Measurements from ENCODE around the gene ARHGEF19. TPM values are rescaled to one million over a fixed set of nuclear protein-coding genes. Genes with fewer than 3 reads are reported as not detected.
A peak's percentile ranks its signal among the peaks of the same experiment; 100 is the strongest.

ARHGEF19 gene
- total RNA-seq, 3 donors from 2014 or later: 5.3 to 13.3 (median 9.0) TPM

DNA sequence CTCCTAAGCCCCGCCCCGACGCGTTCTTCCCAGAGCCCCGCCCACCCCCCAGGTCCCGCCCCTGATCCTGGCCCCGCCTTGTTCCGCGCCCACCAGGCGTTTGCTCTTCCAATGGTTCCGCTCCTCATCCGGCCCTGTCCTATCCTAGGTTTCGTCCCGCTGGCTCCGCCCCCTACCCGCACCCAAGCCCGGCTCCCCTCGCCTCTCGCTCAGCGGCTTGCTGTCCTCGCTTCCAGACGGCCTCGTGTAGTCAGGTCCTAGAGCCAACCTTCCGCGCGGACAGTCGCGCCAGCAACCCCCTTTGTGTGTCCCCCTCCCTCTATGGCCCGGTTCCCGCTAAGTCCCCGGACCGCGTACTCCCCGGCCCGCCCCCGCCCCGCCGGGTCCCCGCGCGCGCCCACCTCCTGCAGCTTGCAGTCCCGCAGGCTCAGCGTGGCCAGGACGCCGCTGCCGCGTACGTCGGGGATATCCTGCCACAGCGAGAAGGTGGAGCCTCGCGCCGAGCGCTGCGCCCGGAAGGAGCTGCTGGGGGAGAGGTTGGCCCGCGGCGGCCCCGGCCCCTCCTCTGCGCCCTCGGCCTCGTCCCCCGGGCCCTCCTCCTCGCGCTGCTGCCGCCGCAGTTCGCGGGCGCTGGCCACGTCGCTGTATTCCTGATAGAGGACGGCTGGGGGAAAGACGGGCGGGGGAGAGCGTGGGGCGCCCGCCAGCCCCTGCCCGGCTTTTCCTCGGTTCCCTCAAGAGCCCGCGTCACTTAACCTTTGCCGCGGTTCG, 5.7 kb downstream of the ARHGEF19 start:
- Histone ChIP-seq H3K36me3 (ENCODE audit: low read depth) (no peaks in the 10 kb centered on the region), H3K4me3 (peak overlapping the region; percentile 9), H3K4me1 (ENCODE audit: low read depth) (peaks cover 5% of the 10 kb centered on the region), H3K9me3 (no peaks in the 10 kb centered on the region)
- TF ChIP-seq, protein P1, sequence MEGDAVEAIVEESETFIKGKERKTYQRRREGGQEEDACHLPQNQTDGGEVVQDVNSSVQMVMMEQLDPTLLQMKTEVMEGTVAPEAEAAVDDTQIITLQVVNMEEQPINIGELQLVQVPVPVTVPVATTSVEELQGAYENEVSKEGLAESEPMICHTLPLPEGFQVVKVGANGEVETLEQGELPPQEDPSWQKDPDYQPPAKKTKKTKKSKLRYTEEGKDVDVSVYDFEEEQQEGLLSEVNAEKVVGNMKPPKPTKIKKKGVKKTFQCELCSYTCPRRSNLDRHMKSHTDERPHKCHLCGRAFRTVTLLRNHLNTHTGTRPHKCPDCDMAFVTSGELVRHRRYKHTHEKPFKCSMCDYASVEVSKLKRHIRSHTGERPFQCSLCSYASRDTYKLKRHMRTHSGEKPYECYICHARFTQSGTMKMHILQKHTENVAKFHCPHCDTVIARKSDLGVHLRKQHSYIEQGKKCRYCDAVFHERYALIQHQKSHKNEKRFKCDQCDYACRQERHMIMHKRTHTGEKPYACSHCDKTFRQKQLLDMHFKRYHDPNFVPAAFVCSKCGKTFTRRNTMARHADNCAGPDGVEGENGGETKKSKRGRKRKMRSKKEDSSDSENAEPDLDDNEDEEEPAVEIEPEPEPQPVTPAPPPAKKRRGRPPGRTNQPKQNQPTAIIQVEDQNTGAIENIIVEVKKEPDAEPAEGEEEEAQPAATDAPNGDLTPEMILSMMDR (IDR thresholded peaks at IDR 0.05): no peak
- intact Hi-C loops (cut with DNase I, micrococcal nuclease): no loop called here
- peak; percentile 97 to 99 (median 98) for DNase-seq
- peak; percentile 92 for ATAC-seq

DNA sequence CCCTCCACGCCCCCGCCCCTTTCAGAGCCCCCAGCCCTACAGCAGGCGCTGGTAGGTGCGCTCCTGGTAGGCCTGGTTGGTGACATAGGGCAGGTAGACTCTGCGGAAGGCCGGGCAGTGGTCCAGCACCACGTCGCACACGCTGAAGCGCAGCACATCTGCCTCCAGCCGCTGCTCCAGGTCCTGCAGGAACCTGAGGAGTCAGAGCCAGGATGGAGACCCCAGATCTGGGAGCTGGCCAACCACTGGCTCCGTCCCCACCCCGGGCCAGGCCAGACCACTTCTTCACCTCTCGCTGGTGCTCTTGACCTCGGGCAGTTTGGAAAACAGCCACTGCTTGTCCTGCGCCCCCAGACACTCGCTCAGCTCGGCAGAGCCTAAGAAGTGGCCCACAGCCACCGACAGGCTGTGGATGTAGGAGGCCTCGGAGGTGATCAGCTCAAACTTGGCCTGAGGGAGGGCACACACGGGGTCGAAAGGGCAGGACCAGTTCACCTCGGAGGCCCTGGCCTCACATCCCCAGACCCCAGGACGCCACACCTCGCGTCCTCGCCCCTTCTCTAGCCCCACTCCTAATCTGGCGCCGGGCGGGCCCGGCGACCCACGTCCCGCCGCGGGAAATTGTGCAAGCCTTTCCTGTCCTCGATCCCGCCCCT, 6.4 kb downstream of the ARHGEF19 start:
- TF ChIP-seq, protein P1 (IDR thresholded peaks at IDR 0.05): no peak
- ATAC-seq (no peak), DNase-seq (peak in 2 of 3 donors; percentile 35 to 77)
- Histone ChIP-seq H3K4me3 (no peak overlapping the region), H3K9me3 (no peaks in the 10 kb centered on the region), H3K36me3 (ENCODE audit: low read depth) (no peaks in the 10 kb centered on the region), H3K4me1 (ENCODE audit: low read depth) (peaks cover 5% of the 10 kb centered on the region)
- intact Hi-C loops (cut with DNase I, micrococcal nuclease): no loop called here

DNA sequence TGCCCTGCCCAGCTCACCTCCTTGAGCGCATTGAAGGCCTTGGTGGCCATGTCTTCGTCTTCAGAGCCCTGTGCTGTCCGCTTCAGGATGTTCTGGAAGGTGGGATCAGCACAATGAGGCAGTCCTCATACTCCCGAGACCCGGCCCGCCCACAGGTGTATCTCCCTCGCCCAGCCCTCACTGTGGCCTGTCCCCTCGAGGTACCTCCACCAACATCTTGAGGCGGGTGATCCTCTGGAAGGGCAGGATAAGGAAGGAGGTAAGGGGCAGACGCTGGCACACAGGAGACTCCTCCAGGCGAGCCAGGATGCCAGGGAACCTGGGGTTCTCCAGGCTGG, 7.1 kb downstream of the ARHGEF19 start:
- Histone ChIP-seq H3K36me3 (ENCODE audit: low read depth) (no peaks in the 10 kb centered on the region), H3K4me1 (ENCODE audit: low read depth) (peaks cover 5% of the 10 kb centered on the region), H3K4me3 (no peak overlapping the region), H3K9me3 (no peaks in the 10 kb centered on the region)
- intact Hi-C loops (cut with DNase I, micrococcal nuclease): no loop called here
- TF ChIP-seq, protein P1 (IDR thresholded peaks at IDR 0.05): no peak
- DNase-seq (peak in 2 of 3 donors; percentile 36 to 60), ATAC-seq (no peak)

DNA sequence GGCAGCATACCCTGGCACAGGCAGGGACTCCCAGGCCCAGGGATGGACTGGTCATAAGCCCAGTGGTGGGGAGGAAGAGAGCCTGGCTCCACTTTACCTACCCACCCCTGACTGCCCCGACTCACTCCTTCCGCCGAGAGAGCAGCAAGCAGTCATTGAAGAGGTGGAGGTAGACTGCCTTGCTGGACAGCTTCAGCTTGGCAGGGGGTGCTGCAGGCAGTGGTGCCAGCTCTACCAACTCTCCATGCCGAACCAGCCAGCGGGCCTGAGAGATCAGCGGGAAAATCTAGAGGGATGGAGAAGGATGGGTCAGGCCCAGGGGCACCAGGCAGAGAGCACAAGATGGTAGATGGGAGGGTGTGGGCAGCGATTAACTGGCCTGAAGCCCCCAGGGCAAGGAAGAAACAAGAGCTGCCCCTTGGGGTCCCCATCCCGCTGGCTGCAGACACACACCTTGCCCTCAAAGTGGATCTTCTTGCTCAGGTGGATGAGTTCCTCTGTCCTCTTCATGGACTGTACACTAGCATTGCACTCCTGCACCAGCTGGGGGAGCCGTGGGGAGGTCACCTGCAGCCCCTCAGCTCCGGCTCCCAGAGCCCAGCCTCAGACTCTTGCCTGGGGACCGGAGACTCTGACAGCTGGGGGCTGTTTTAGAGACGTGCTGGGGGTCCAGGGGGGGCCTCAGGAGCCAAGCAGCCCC, 7.7 kb downstream of the ARHGEF19 start:
- ATAC-seq: no peak
- no peaks in the 10 kb centered on the region for H3K36me3 ChIP-seq (ENCODE audit: low read depth)
- TF ChIP-seq, protein P1 (IDR thresholded peaks at IDR 0.05): no peak
- H3K4me1 ChIP-seq (ENCODE audit: low read depth): peaks cover 5% of the 10 kb centered on the region
- intact Hi-C loops (cut with DNase I, micrococcal nuclease): no loop called here
- no peaks in the 10 kb centered on the region for H3K9me3 ChIP-seq
- DNase-seq: peak; percentile 60 to 66 (median 64)
- H3K4me3 ChIP-seq: no peak overlapping the region

DNA sequence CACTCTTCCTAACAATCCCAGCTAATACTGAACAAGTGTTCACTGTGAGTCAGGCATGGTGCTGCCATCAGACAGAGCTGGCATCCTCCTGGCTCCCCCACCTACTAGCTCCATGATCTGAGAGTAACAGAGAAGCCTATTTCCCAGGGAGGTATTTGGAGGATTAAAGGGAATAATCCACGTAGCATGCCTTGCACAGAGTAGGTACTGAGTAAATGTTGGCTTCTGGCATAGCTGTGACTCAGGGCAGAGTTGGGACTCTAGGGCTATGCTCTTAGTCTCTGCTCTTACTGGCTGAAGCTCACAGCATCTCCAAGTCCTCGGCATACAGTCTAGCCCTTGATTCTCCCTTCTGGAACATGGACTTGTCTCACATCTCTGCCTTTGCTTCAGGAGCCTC, 8.2 kb downstream of the ARHGEF19 start:
- ATAC-seq (no peak), DNase-seq (peak in 1 of 3 donors; percentile 3)
- TF ChIP-seq, protein P1 (IDR thresholded peaks at IDR 0.05): no peak
- no peaks in the 10 kb centered on the region for H3K9me3 ChIP-seq
- intact Hi-C loops (cut with DNase I, micrococcal nuclease): no loop called here
- no peak overlapping the region for H3K4me3 ChIP-seq
- H3K36me3 ChIP-seq (ENCODE audit: low read depth): no peaks in the 10 kb centered on the region
- H3K4me1 ChIP-seq (ENCODE audit: low read depth): peaks cover 5% of the 10 kb centered on the region
